Lung (tissue), 12 donors: Measurements from ENCODE around the gene EHMT1. TPM values are rescaled to one million over a fixed set of nuclear protein-coding genes. Genes with fewer than 3 reads are reported as not detected.

Source experiments
- ATAC-seq: fragments of 200-7000 bp; cut with Tn5 transposase; one replicate; pipeline ENCODE4 v1.9.1; 2020; ENCODE audit warnings: moderate number of reproducible peaks; ENCODE audit not compliant: insufficient read depth, low FRiP score
- DNase-seq, 3 donors: peaks; one replicate each; pipeline ENCODE4 v3.0.0-alpha.2; 2013 to 2017
- H3K27ac ChIP-seq, 2 donors: one replicate each; pipeline ENCODE4 v1.5.1; 2013; ENCODE audit warnings: mild to moderate bottlenecking in 2 of 2, moderate library complexity in 2 of 2, control low read depth in 1 of 2, inconsistent platforms in 1 of 2, low read depth in 1 of 2, low read length in 1 of 2
- H3K27me3 ChIP-seq, 3 donors: one replicate each; pipeline ENCODE4 v1.5.1; 2013; ENCODE audit warnings: low read length in 2 of 3; ENCODE audit not compliant: control insufficient read depth in 3 of 3, insufficient read depth in 3 of 3
- H3K36me3 ChIP-seq, 4 donors: one replicate each; pipeline ENCODE4 v1.5.1; 2013; ENCODE audit warnings: low read length in 4 of 4, mild to moderate bottlenecking in 1 of 4, moderate library complexity in 1 of 4; ENCODE audit not compliant: control insufficient read depth in 4 of 4, insufficient read depth in 4 of 4
- H3K4me1 ChIP-seq, 5 donors: one replicate each; pipeline ENCODE4 v1.5.1; 2013; ENCODE audit warnings: low read length in 5 of 5, mild to moderate bottlenecking in 2 of 5, moderate library complexity in 1 of 5; ENCODE audit not compliant: control insufficient read depth in 5 of 5, insufficient read depth in 5 of 5
- H3K4me3 ChIP-seq: one replicate; pipeline ENCODE4 v1.5.1; 2013; ENCODE audit warnings: mild to moderate bottlenecking, control low read depth, moderate library complexity
- H3K9ac ChIP-seq, 2 donors: one replicate each; pipeline ENCODE4 v1.5.1; 2013; ENCODE audit warnings: low read length in 2 of 2, control low read depth in 1 of 2; ENCODE audit not compliant: insufficient read depth in 1 of 2
- H3K9me3 ChIP-seq, 4 donors: one replicate each; pipeline ENCODE4 v1.5.1; 2013; ENCODE audit warnings: low read length in 3 of 4, mild to moderate bottlenecking in 1 of 4, moderate library complexity in 1 of 4; ENCODE audit not compliant: control insufficient read depth in 4 of 4, insufficient read depth in 3 of 4
- CTCF ChIP-seq: IDR thresholded peaks from 2 replicates; pipeline ENCODE4 v1.5.1; 2012; ENCODE audit warnings: mild to moderate bottlenecking; ENCODE audit errors: control extremely low read depth, extremely low read depth
- WGBS, 2 donors: extraction: QIAGEN DNeasy Blood & Tissue Kit; methylation state at CpG; one replicate each; pipeline ENCODE4 v1.1.7; 2013; 5-methylcytosine and 5-hydroxymethylcytosine counted together
- polyA plus RNA-seq, 2 donors: library from polyadenylated mRNA; stranded (reverse); fragments of 200-250 nt; gene quantifications; one replicate each; pipeline ENCODE4 v1.2.1, GENCODE V29; 2013
- total RNA-seq, 2 donors: library from RNA; depleted of rRNA in 1 of 2; stranded (reverse); fragments of >200 nt in 1 of 2; gene quantifications; one replicate each; pipeline ENCODE4 v1.2.1, GENCODE V29; 2014 to 2021
- donor health status: control.
- donor health status: control.
- donor health status: Bipolar disorder and iron deficiency.
- donor health status: healthy.
- donor health status: DM: yes; HTN: yes; CAD: no.

Gene EHMT1
- total and polyA plus RNA-seq, 4 donors, result 32.2 to 91.5 (median 58.1) TPM

GRCh38 chr9:137860361-137860760, 241.6 kb downstream of the EHMT1 start:
- no peak overlapping the region for H3K27ac ChIP-seq
- no peaks in the 10 kb centered on the region for H3K36me3 ChIP-seq
- no peak overlapping the region for H3K4me3 ChIP-seq
- H3K27me3 ChIP-seq, result peaks cover 0 to 2% (median 0%) of the 10 kb centered on the region in 3 donors
- peaks cover 0 to 2% (median 0%) of the 10 kb centered on the region in 5 donors for H3K4me1 ChIP-seq
- ATAC-seq (no peak), DNase-seq (no peak)
- WGBS, 2 donors, result 55 to 96% methylated on average over 1 of the region's 1 CpG
- H3K9me3 ChIP-seq, result peaks cover 0 to 15% (median 8%) of the 10 kb centered on the region in 4 donors
- TF ChIP-seq CTCF, result no peak
- no peak overlapping the region for H3K9ac ChIP-seq

GRCh38 chr9:137865581-137866145, 246.9 kb downstream of the EHMT1 start:
- Histone ChIP-seq H3K36me3 (no peaks in the 10 kb centered on the region), H3K27me3 (peaks cover 0 to 2% (median 0%) of the 10 kb centered on the region in 3 donors), H3K4me1 (peaks cover 0 to 15% (median 0%) of the 10 kb centered on the region in 5 donors), H3K9ac (no peak overlapping the region), H3K9me3 (peaks cover 0 to 8% (median 0%) of the 10 kb centered on the region in 4 donors), H3K4me3 (no peak overlapping the region), H3K27ac (no peak overlapping the region)
- 68 to 80% methylated on average over 18 of the region's 18 CpGs for WGBS, 2 donors
- no peak for TF ChIP-seq CTCF
- peak in 1 of 3 donors; percentile 4 for DNase-seq
- no peak for ATAC-seq

- TF ChIP-seq CTCF, result no peak
- no peak for ATAC-seq
- WGBS, 2 donors, result 42 to 56% methylated on average over 21 of the region's 21 CpGs
Observed at GRCh38 chr9:137866226-137867141, 247.7 kb downstream of the EHMT1 start.

More at GRCh38 chr9:137866226-137867141, 247.7 kb downstream of the EHMT1 start:
- peaks cover 0 to 2% (median 0%) of the 10 kb centered on the region in 3 donors for H3K27me3 ChIP-seq
- H3K4me1 ChIP-seq, result peaks cover 0 to 15% (median 0%) of the 10 kb centered on the region in 5 donors
- no peak overlapping the region for H3K9ac ChIP-seq
- H3K9me3 ChIP-seq, result peaks cover 0 to 6% (median 0%) of the 10 kb centered on the region in 4 donors
- H3K4me3 ChIP-seq, result no peak overlapping the region
- no peak overlapping the region for H3K27ac ChIP-seq
- H3K36me3 ChIP-seq, result no peaks in the 10 kb centered on the region
- DNase-seq, result peak in 2 of 3 donors; percentile 46 to 73
